ENCODE results near the gene CGB8.

DNA sequence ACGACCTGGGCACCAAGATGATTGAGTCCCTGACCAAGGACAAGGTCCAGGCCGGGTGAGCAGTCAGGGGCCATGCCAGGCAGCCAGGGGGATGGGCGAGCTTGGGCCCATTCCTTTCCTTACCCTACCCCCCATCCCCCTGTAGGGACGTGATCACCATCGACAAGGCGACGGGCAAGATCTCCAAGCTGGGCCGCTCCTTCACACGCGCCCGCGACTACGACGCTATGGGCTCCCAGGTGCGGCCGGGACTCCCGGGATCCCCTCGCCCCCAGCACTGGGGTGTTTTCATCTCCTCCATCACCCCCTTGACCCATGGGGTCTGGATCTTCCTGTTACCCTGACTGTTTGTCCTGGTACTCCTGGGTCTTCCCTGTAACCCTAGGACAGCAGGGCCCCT is 39.1 kb downstream of the CGB8 start:
- TF ChIP-seq, protein P1, sequence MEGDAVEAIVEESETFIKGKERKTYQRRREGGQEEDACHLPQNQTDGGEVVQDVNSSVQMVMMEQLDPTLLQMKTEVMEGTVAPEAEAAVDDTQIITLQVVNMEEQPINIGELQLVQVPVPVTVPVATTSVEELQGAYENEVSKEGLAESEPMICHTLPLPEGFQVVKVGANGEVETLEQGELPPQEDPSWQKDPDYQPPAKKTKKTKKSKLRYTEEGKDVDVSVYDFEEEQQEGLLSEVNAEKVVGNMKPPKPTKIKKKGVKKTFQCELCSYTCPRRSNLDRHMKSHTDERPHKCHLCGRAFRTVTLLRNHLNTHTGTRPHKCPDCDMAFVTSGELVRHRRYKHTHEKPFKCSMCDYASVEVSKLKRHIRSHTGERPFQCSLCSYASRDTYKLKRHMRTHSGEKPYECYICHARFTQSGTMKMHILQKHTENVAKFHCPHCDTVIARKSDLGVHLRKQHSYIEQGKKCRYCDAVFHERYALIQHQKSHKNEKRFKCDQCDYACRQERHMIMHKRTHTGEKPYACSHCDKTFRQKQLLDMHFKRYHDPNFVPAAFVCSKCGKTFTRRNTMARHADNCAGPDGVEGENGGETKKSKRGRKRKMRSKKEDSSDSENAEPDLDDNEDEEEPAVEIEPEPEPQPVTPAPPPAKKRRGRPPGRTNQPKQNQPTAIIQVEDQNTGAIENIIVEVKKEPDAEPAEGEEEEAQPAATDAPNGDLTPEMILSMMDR (IDR thresholded peaks at IDR 0.05; ENCODE audit: borderline replicate concordance, extremely low read depth, low read length, poor library complexity, severe bottlenecking), result no peak
- no peak for TF ChIP-seq EZH2 (IDR thresholded peaks at IDR 0.05; ENCODE audit: borderline replicate concordance, low read depth, low read length, severe bottlenecking)
